Vagina (tissue), 2 donors: ENCODE results near the gene PREB. TPM values are rescaled to one million over a fixed set of nuclear protein-coding genes. Genes with fewer than 3 reads are reported as not detected.

Experiments used
- DNase-seq, 2 donors: peaks; one replicate each; pipeline ENCODE4 v3.0.0-alpha.2; 2017; ENCODE audit errors: extremely low spot score in 2 of 2
- H3K27ac ChIP-seq: fragments of 200-600 bp; sonication (generic); one replicate; pipeline ENCODE4 v1.5.1; 2019
- H3K27me3 ChIP-seq: fragments of 200-600 bp; sonication (generic); one replicate; pipeline ENCODE4 v1.5.1; 2019
- H3K36me3 ChIP-seq, 2 donors: fragments of 200-600 bp; sonication (generic); one replicate each; pipeline ENCODE4 v1.5.1; 2017 to 2019
- H3K4me1 ChIP-seq: fragments of 200-600 bp; sonication (generic); one replicate; pipeline ENCODE4 v1.5.1; 2019
- H3K4me3 ChIP-seq, 2 donors: fragments of 200-600 bp; sonication (generic); 1 replicate in 1 of 2; 2 replicates in 1 of 2; pipeline ENCODE4 v1.5.1; 2016 to 2019
- H3K9me3 ChIP-seq: fragments of 200-600 bp; sonication (generic); one replicate; pipeline ENCODE4 v1.5.1; 2019
- CTCF ChIP-seq, 3 experiments: fragments of 450-650 bp in 2 of 3; fragments of 200-600 bp in 1 of 3; sonication (generic) in 1 of 3; IDR thresholded peaks; one replicate each; pipeline ENCODE4 v1.5.1; 2017 to 2019; ENCODE audit warnings: antibody characterized with exemption in 3 of 3, mild to moderate bottlenecking in 2 of 3, moderate library complexity in 2 of 3
- POLR2A ChIP-seq, 2 donors: fragments of 450-650 bp; IDR thresholded peaks; one replicate each; pipeline ENCODE4 v1.6.1; 2017; ENCODE audit warnings: antibody characterized with exemption in 2 of 2, mild to moderate bottlenecking in 2 of 2, moderate library complexity in 2 of 2
- POLR2AphosphoS5 ChIP-seq, 2 donors: sonication (generic); formaldehyde crosslinking; IDR thresholded peaks; one replicate each; pipeline ENCODE4 v1.9.0; 2017; ENCODE audit warnings: antibody characterized with exemption in 2 of 2, mild to moderate bottlenecking in 2 of 2, low read depth in 1 of 2; ENCODE audit not compliant: insufficient read depth in 1 of 2
- intact Hi-C: fragments of 100-400 bp; cut with DNase I; formaldehyde crosslinking; loops from one replicate; pipeline ENCODE4 v1.15.1; 2023
- total RNA-seq: library from RNA; depleted of rRNA; stranded (reverse); fragments of >200 nt; gene quantifications from one replicate; pipeline ENCODE4 v1.2.3, GENCODE V29; 2016

Gene PREB
- total RNA-seq, 1 donor from 2014 or later, result 57.5 TPM

GRCh38 chr2:27154488-27154887 is 20.1 kb upstream of the PREB start:
- intact Hi-C loops, result no loop called here
- Histone ChIP-seq H3K4me3 (no peak overlapping the region), H3K9me3 (no peaks in the 10 kb centered on the region), H3K4me1 (peaks cover 15% of the 10 kb centered on the region), H3K27ac (no peak overlapping the region), H3K27me3 (no peaks in the 10 kb centered on the region), H3K36me3 (no peaks in the 10 kb centered on the region)
- no peak for TF ChIP-seq CTCF (IDR thresholded peaks at IDR 0.05)
- peak; percentile 44 to 75 for TF ChIP-seq POLR2AphosphoS5 (IDR thresholded peaks at IDR 0.05; ENCODE audit: insufficient read depth in 1 of 2, low read depth in 1 of 2)
- DNase-seq, result no peak

GRCh38 chr2:27152796-27153464 is 18.5 kb upstream of the PREB start:
- H3K36me3 ChIP-seq, result no peaks in the 10 kb centered on the region
- H3K27me3 ChIP-seq, result no peaks in the 10 kb centered on the region
- H3K4me3 ChIP-seq, result no peak overlapping the region
- DNase-seq, result no peak
- TF ChIP-seq CTCF (IDR thresholded peaks at IDR 0.05), result no peak
- TF ChIP-seq POLR2A (IDR thresholded peaks at IDR 0.05), result no peak
- TF ChIP-seq POLR2AphosphoS5 (IDR thresholded peaks at IDR 0.05; ENCODE audit: insufficient read depth in 1 of 2, low read depth in 1 of 2), result no peak
- no peak overlapping the region for H3K27ac ChIP-seq
- intact Hi-C loops, result no loop called here
- peaks cover 15% of the 10 kb centered on the region for H3K4me1 ChIP-seq
- no peaks in the 10 kb centered on the region for H3K9me3 ChIP-seq

- DNase-seq, result no peak
- no peaks in the 10 kb centered on the region for H3K9me3 ChIP-seq
- H3K27ac ChIP-seq, result no peak overlapping the region
- H3K4me3 ChIP-seq, result no peak overlapping the region
- peaks cover 15% of the 10 kb centered on the region for H3K4me1 ChIP-seq
- H3K27me3 ChIP-seq, result no peaks in the 10 kb centered on the region
- TF ChIP-seq POLR2AphosphoS5 (IDR thresholded peaks at IDR 0.05; ENCODE audit: insufficient read depth in 1 of 2, low read depth in 1 of 2) (no peak), POLR2A (IDR thresholded peaks at IDR 0.05) (no peak), CTCF (IDR thresholded peaks at IDR 0.05) (no peak)
- no peaks in the 10 kb centered on the region for H3K36me3 ChIP-seq
- intact Hi-C loops, result no loop called here
These were observed 17.8 kb upstream of the PREB start for GRCh38 chr2:27152102-27152795.

- Histone ChIP-seq H3K4me1 (peaks cover 15% of the 10 kb centered on the region), H3K27me3 (no peaks in the 10 kb centered on the region), H3K4me3 (peak overlapping the region in 1 of 2 donors; percentile 8), H3K27ac (no peak overlapping the region), H3K9me3 (no peaks in the 10 kb centered on the region), H3K36me3 (no peaks in the 10 kb centered on the region)
- TF ChIP-seq POLR2A (IDR thresholded peaks at IDR 0.05) (no peak), CTCF (IDR thresholded peaks at IDR 0.05) (no peak), POLR2AphosphoS5 (IDR thresholded peaks at IDR 0.05; ENCODE audit: insufficient read depth in 1 of 2, low read depth in 1 of 2) (no peak)
- peak in 1 of 2 donors; percentile 88 for DNase-seq
- intact Hi-C loops, result no loop called here
These were observed 16.3 kb upstream of the PREB start for GRCh38 chr2:27150639-27151230.
